NT2/D1 (cell line): ENCODE measurements around the gene SPEN.

Source experiments
- YY1 ChIP-seq: IDR thresholded peaks from 2 replicates; pipeline ENCODE4 v1.6.1; 2011; ENCODE audit not compliant: insufficient read length, insufficient read depth
- ZNF274 ChIP-seq: IDR thresholded peaks from 2 replicates; pipeline ENCODE4 v1.6.1; 2011; ENCODE audit warnings: mild to moderate bottlenecking, low read depth, low read length

- no peak for TF ChIP-seq YY1
- no peak for TF ChIP-seq ZNF274
Measured at GRCh38 chr1:15942661-15943327, 95.3 kb downstream of the SPEN start.
